Tibial nerve (tissue), 4 donors: ENCODE data around the gene PIP5K1B. TPM values are rescaled to one million over a fixed set of nuclear protein-coding genes. Genes with fewer than 3 reads are reported as not detected.
"Not testable (repeated sequence)": the region's sequence is repeated elsewhere in the genome, so short reads cannot be mapped to it uniquely, and the experiment has no call there.

Experiments
- DNase-seq, 2 donors: peaks; one replicate each; pipeline ENCODE4 v3.0.0-alpha.2; 2019; ENCODE audit warnings: low spot score in 2 of 2
- H3K27ac ChIP-seq, 4 donors: fragments of 200-600 bp; sonication (generic) in 3 of 4; one replicate each; pipeline ENCODE4 v1.5.1; 2017 to 2019; ENCODE audit warnings: mild to moderate bottlenecking in 1 of 4
- H3K27me3 ChIP-seq, 2 donors: fragments of 200-600 bp; sonication (generic) in 1 of 2; one replicate each; pipeline versions ENCODE4 v1.5.1 to v1.6.0; 2017 to 2019
- H3K36me3 ChIP-seq, 3 donors: fragments of 200-600 bp; sonication (generic); one replicate each; pipeline ENCODE4 v1.5.1; 2018 to 2019
- H3K4me1 ChIP-seq, 4 donors: fragments of 200-600 bp; sonication (generic) in 3 of 4; one replicate each; pipeline ENCODE4 v1.5.1; 2017 to 2019
- H3K4me3 ChIP-seq, 4 donors: fragments of 200-600 bp; sonication (generic) in 3 of 4; one replicate each; pipeline ENCODE4 v1.5.1; 2017 to 2019; ENCODE audit warnings: mild to moderate bottlenecking in 1 of 4, moderate library complexity in 1 of 4
- H3K9me3 ChIP-seq, 4 donors: fragments of 200-600 bp; sonication (generic) in 3 of 4; one replicate each; pipeline ENCODE4 v1.5.1; 2017 to 2019
- CTCF ChIP-seq, 5 experiments: fragments of 200-600 bp in 3 of 5; fragments of 450-650 bp in 2 of 5; sonication (generic) in 3 of 5; IDR thresholded peaks; one replicate each; pipeline ENCODE4 v1.5.1; 2016 to 2019; ENCODE audit warnings: antibody characterized with exemption in 5 of 5, mild to moderate bottlenecking in 3 of 5, moderate library complexity in 2 of 5
- EP300 ChIP-seq, 2 donors: sonication (generic); formaldehyde crosslinking; IDR thresholded peaks; one replicate each; pipeline ENCODE4 v1.6.1; 2017; ENCODE audit warnings: antibody characterized with exemption in 2 of 2, mild to moderate bottlenecking in 1 of 2
- POLR2A ChIP-seq, 2 donors: fragments of 450-650 bp; IDR thresholded peaks; one replicate each; pipeline ENCODE4 v1.6.1; 2017; ENCODE audit warnings: antibody characterized with exemption in 2 of 2, mild to moderate bottlenecking in 2 of 2, moderate library complexity in 2 of 2
- WGBS, 2 donors: methylation state at CpG; one replicate each; pipeline ENCODE4 v1.1.5; 2018; 5-methylcytosine and 5-hydroxymethylcytosine counted together
- total RNA-seq, 4 donors: library from RNA; depleted of rRNA; stranded (reverse); fragments of >200 nt; gene quantifications; one replicate each; pipeline ENCODE4 v1.1.0, GENCODE V29; 2016

The PIP5K1B gene
- total RNA-seq, 4 donors from 2014 or later = 0.20 to 6.8 (median 3.5) TPM

GRCh38 chr9:68690088-68690487 lies 15.0 kb upstream of the PIP5K1B start:
- no peak for DNase-seq
- TF ChIP-seq EP300 (IDR thresholded peaks at IDR 0.05) (peak in 1 of 2 donors; percentile 30), CTCF (IDR thresholded peaks at IDR 0.05) (no peak), POLR2A (IDR thresholded peaks at IDR 0.05) (no peak)

GRCh38 chr9:68692519-68692918 lies 12.5 kb upstream of the PIP5K1B start:
- no peak overlapping the region for H3K27ac ChIP-seq
- H3K27me3 ChIP-seq = peaks cover 0 to 3% of the 10 kb centered on the region in 2 donors
- TF ChIP-seq CTCF (IDR thresholded peaks at IDR 0.05) (no peak), EP300 (IDR thresholded peaks at IDR 0.05) (no peak), POLR2A (IDR thresholded peaks at IDR 0.05) (no peak)
- H3K4me1 ChIP-seq = peaks cover 0 to 6% (median 0%) of the 10 kb centered on the region in 4 donors
- H3K9me3 ChIP-seq = no peaks in the 10 kb centered on the region
- WGBS, 2 donors = 73 to 86% methylated on average over 8 of the region's 8 CpGs
- no peaks in the 10 kb centered on the region for H3K36me3 ChIP-seq
- H3K4me3 ChIP-seq = no peak overlapping the region
- no peak for DNase-seq

More at GRCh38 chr9:68690088-68690487, 15.0 kb upstream of the PIP5K1B start:
- no peak overlapping the region for H3K4me3 ChIP-seq
- peaks cover 0 to 6% (median 0%) of the 10 kb centered on the region in 4 donors for H3K4me1 ChIP-seq
- no peaks in the 10 kb centered on the region for H3K36me3 ChIP-seq
- 16 to 25% methylated on average over 6 of the region's 6 CpGs for WGBS, 2 donors
- H3K27ac ChIP-seq = no peak overlapping the region
- H3K27me3 ChIP-seq = no peaks in the 10 kb centered on the region
- no peaks in the 10 kb centered on the region for H3K9me3 ChIP-seq

- DNase-seq = no peak
- WGBS, 2 donors = 81 to 85% methylated on average over 4 of the region's 4 CpGs
Observed at GRCh38 chr9:68694125-68694524, 10.9 kb upstream of the PIP5K1B start.

GRCh38 chr9:68697851-68698250 lies 7.2 kb upstream of the PIP5K1B start:
- no peak for TF ChIP-seq POLR2A (IDR thresholded peaks at IDR 0.05)
- no peak for TF ChIP-seq CTCF (IDR thresholded peaks at IDR 0.05)
- no peak for TF ChIP-seq EP300 (IDR thresholded peaks at IDR 0.05)
- H3K27ac ChIP-seq = no peak overlapping the region
- H3K4me3 ChIP-seq = no peak overlapping the region
- H3K4me1 ChIP-seq = no peaks in the 10 kb centered on the region
- no peaks in the 10 kb centered on the region for H3K9me3 ChIP-seq
- WGBS, 2 donors = 57 to 59% methylated on average over 4 of the region's 4 CpGs
- peaks cover 0 to 3% of the 10 kb centered on the region in 2 donors for H3K27me3 ChIP-seq
- H3K36me3 ChIP-seq = no peaks in the 10 kb centered on the region
- DNase-seq = no peak

More at GRCh38 chr9:68694125-68694524, 10.9 kb upstream of the PIP5K1B start:
- TF ChIP-seq EP300 (IDR thresholded peaks at IDR 0.05) = no peak
- no peak for TF ChIP-seq POLR2A (IDR thresholded peaks at IDR 0.05)
- no peak for TF ChIP-seq CTCF (IDR thresholded peaks at IDR 0.05)
- Histone ChIP-seq H3K9me3 (no peaks in the 10 kb centered on the region), H3K27me3 (peaks cover 0 to 3% of the 10 kb centered on the region in 2 donors), H3K27ac (no peak overlapping the region), H3K36me3 (no peaks in the 10 kb centered on the region), H3K4me3 (no peak overlapping the region), H3K4me1 (peaks cover 0 to 6% (median 0%) of the 10 kb centered on the region in 4 donors)

GRCh38 chr9:68698943-68699509 lies 6.0 kb upstream of the PIP5K1B start:
- peaks cover 0 to 12% of the 10 kb centered on the region in 2 donors for H3K27me3 ChIP-seq
- TF ChIP-seq CTCF (IDR thresholded peaks at IDR 0.05) = no peak
- DNase-seq = no peak
- H3K36me3 ChIP-seq = no peaks in the 10 kb centered on the region
- H3K4me3 ChIP-seq = no peak overlapping the region
- H3K27ac ChIP-seq = no peak overlapping the region
- 81 to 83% methylated on average over 6 of the region's 6 CpGs for WGBS, 2 donors
- no peaks in the 10 kb centered on the region for H3K4me1 ChIP-seq
- no peaks in the 10 kb centered on the region for H3K9me3 ChIP-seq

GRCh38 chr9:68699625-68700024 lies 5.4 kb upstream of the PIP5K1B start:
- not testable (repeated sequence) for H3K27ac ChIP-seq, H3K4me1 ChIP-seq, H3K9me3 ChIP-seq, H3K36me3 ChIP-seq, DNase-seq, H3K4me3 ChIP-seq
- WGBS, 2 donors = 84 to 93% methylated on average over 2 of the region's 2 CpGs
- peaks cover 0 to 17% of the 10 kb centered on the region in 2 donors for H3K27me3 ChIP-seq
